Activated CD8-positive, alpha-beta T cell treated with anti-CD3 and anti-CD28 coated beads for 36 hours (primary cell): ENCODE data around the gene SLC43A2. TPM values are rescaled to one million over a fixed set of nuclear protein-coding genes. Genes with fewer than 3 reads are reported as not detected.

Experiments used
- ATAC-seq: fragments of 200-7000 bp; cut with Tn5 transposase; one replicate; pipeline ENCODE4 v1.10.0; 2021; ENCODE audit warnings: mild to moderate bottlenecking, moderate library complexity
- CTCF ChIA-PET: fragments of 350-600 bp; sonication (Branson Sonifier 250); formaldehyde crosslinking; loops from one replicate; lab custom pipeline; 2021; ENCODE audit warnings: antibody characterized with exemption; lab: Charles Lee
- POLR2A ChIA-PET: fragments of 350-600 bp; sonication (Branson Sonifier 250); formaldehyde crosslinking; loops from one replicate; lab custom pipeline; 2021; ENCODE audit warnings: antibody characterized with exemption; lab: Charles Lee
- DNase-seq: peaks from one replicate; pipeline ENCODE4 v3.0.0-alpha.2; 2020
- H3K27ac Mint-ChIP-seq: one replicate; pipeline ENCODE4 v1.8.0; 2021; ENCODE audit warnings: mild to moderate bottlenecking, mixed read lengths
- H3K27me3 Mint-ChIP-seq: one replicate; pipeline ENCODE4 v1.8.0; 2021; ENCODE audit warnings: mixed read lengths
- H3K36me3 Mint-ChIP-seq: one replicate; pipeline ENCODE4 v1.8.0; 2021; ENCODE audit warnings: low read depth, mixed read lengths
- H3K4me1 Mint-ChIP-seq: one replicate; pipeline ENCODE4 v1.8.0; 2021; ENCODE audit warnings: low read depth, mixed read lengths
- H3K4me3 Mint-ChIP-seq: one replicate; pipeline ENCODE4 v1.8.0; 2021; ENCODE audit warnings: mild to moderate bottlenecking, moderate library complexity, mixed read lengths
- H3K9me3 Mint-ChIP-seq: one replicate; pipeline ENCODE4 v1.8.0; 2021; ENCODE audit warnings: mixed read lengths
- intact Hi-C: fragments of 100-400 bp; cut with micrococcal nuclease; formaldehyde crosslinking; loops from one replicate; pipeline ENCODE4 v1.10.0; 2022
- total RNA-seq, 2 experiments: library from RNA; stranded (reverse); gene quantifications; one replicate each; pipeline ENCODE4 v1.2.3, GENCODE V29; 2021
- TF ChIP-seq, protein P1 (sequence below): fragments of 200-600 bp; IDR thresholded peaks from one replicate; pipeline ENCODE4 v1.8.0; 2022; ENCODE audit warnings: antibody characterized with exemption, mild to moderate bottlenecking

Gene SLC43A2
- total RNA-seq, 2 experiments from 2014 or later, result 5.6 to 5.7 TPM

- POLR2A ChIA-PET, result interaction anchor here (0.8 to 1.3 kb wide), 4 partner anchors 14 to 130 kb away, joined by 3 to 5 read pairs (median 4); no protein-coding TSS in a partner anchor
- Mint-ChIP-seq H3K4me1 (peaks cover 17% of the 10 kb centered on the region), H3K36me3 (no peaks in the 10 kb centered on the region), H3K27ac (peak overlapping the region; percentile 67), H3K9me3 (no peaks in the 10 kb centered on the region), H3K4me3 (peak overlapping the region; percentile 37), H3K27me3 (no peaks in the 10 kb centered on the region)
- TF ChIP-seq, protein P1, sequence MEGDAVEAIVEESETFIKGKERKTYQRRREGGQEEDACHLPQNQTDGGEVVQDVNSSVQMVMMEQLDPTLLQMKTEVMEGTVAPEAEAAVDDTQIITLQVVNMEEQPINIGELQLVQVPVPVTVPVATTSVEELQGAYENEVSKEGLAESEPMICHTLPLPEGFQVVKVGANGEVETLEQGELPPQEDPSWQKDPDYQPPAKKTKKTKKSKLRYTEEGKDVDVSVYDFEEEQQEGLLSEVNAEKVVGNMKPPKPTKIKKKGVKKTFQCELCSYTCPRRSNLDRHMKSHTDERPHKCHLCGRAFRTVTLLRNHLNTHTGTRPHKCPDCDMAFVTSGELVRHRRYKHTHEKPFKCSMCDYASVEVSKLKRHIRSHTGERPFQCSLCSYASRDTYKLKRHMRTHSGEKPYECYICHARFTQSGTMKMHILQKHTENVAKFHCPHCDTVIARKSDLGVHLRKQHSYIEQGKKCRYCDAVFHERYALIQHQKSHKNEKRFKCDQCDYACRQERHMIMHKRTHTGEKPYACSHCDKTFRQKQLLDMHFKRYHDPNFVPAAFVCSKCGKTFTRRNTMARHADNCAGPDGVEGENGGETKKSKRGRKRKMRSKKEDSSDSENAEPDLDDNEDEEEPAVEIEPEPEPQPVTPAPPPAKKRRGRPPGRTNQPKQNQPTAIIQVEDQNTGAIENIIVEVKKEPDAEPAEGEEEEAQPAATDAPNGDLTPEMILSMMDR, result no peak
- ATAC-seq (peak; percentile 80), DNase-seq (peak; percentile 52)
- intact Hi-C loops, result no loop called here
- CTCF ChIA-PET, result interaction anchor here (1.3 to 1.6 kb wide), 3 partner anchors 19 to 77 kb away, joined by 4 read pairs; no protein-coding TSS in a partner anchor
Measured at GRCh38 chr17:1592751-1593629, 35.6 kb downstream of the SLC43A2 start.

DNA sequence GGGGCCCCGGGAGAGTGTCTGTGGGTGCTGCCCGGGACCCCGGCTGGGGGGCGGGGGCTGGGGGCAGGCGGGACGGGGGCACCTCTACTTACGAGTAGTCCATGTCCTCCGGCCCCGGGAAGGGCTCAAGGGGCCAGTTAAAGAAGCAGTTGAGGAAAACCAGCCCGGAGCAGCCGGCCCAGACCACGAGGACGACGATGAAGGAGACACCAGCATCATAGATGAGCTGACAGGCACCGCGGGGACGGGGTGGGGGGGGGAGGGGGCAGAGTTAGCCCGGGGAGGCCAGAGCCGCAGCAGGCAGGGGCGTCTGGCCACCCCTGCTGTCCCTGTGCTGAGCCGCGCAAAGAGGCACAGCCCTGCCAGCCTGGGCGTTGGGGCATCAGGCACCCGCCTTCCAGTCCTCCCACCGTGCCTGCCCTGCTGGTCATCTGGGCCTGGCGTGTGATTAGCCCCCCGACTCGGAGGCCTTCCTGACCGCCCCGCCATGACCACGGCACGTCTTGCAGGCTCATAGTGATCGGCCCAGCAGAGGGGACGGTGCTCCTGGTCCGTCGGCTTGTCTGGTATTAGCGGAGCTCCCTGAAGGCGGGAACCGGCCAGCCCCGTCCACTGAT is 37.1 kb downstream of the SLC43A2 start:
- DNase-seq, result no peak
- intact Hi-C loops, result no loop called here
- no peak overlapping the region for H3K27ac Mint-ChIP-seq
- H3K27me3 Mint-ChIP-seq, result no peaks in the 10 kb centered on the region
- ChIA-PET CTCF (interaction anchor here (1.3 kb wide), 1 partner anchor 17 kb away, joined by 4 read pairs; no protein-coding TSS in a partner anchor), POLR2A (interaction anchor here (1.3 kb wide), 1 partner anchor 13 kb away, joined by 5 read pairs; no protein-coding TSS in a partner anchor)
- no peak overlapping the region for H3K4me3 Mint-ChIP-seq
- H3K36me3 Mint-ChIP-seq, result no peaks in the 10 kb centered on the region
- H3K4me1 Mint-ChIP-seq, result peaks cover 17% of the 10 kb centered on the region
- TF ChIP-seq, protein P1, result no peak
- no peaks in the 10 kb centered on the region for H3K9me3 Mint-ChIP-seq
- ATAC-seq, result no peak

- TF ChIP-seq, protein P1, result no peak
- Mint-ChIP-seq H3K27me3 (no peaks in the 10 kb centered on the region), H3K36me3 (no peaks in the 10 kb centered on the region), H3K27ac (no peak overlapping the region), H3K4me3 (no peak overlapping the region), H3K4me1 (peaks cover 17% of the 10 kb centered on the region), H3K9me3 (no peaks in the 10 kb centered on the region)
- intact Hi-C loops, result no loop called here
- no peak for DNase-seq
- ChIA-PET CTCF (interaction anchor here (0.7 to 1.4 kb wide), 2 partner anchors 17 to 30 kb away, joined by 3 to 6 read pairs; no protein-coding TSS in a partner anchor), POLR2A (no interaction called here)
- no peak for ATAC-seq
Measured at GRCh38 chr17:1590747-1591473, 37.7 kb downstream of the SLC43A2 start.

DNA sequence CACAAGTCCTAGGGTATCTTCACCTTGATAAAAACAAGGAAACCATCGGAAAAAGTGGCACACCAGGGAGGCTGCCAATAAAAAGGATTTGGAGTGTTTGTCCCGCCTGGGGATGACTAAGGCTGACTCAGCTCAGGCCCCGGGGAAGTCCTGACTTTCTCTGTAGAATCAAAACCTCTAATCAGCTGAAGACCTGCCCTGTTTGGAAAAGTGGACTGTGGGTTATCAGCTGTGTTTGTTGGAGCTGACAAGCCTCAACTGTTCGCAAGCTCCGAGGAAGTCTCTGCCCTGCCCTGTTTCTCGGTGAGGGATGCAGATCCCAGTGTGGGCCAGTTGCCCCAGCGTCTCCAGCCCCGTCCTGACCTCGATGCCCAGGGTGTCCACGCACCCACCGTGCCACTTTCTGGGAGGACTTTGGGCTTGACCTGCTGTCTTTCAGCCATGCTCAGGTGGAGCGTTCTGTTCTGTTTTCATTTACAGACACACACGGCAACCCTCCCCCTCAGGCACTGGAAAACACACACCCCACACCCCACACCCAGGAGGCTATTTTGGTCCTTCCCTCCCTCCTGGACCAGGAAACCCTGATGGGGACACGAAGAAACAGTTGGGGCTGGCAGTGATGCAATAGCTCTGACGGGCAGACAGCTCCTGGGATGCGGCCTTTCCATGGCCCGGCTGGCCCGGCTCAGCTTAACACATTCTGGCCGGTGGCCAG is 38.4 kb downstream of the SLC43A2 start:
- H3K27me3 Mint-ChIP-seq, result no peaks in the 10 kb centered on the region
- intact Hi-C loops, result no loop called here
- H3K4me1 Mint-ChIP-seq, result peaks cover 17% of the 10 kb centered on the region
- no peak overlapping the region for H3K4me3 Mint-ChIP-seq
- ChIA-PET CTCF (interaction anchor here (1.4 kb wide), 1 partner anchor 16 kb away, joined by 6 read pairs; no protein-coding TSS in a partner anchor), POLR2A (no interaction called here)
- TF ChIP-seq, protein P1, result no peak
- no peaks in the 10 kb centered on the region for H3K9me3 Mint-ChIP-seq
- H3K36me3 Mint-ChIP-seq, result no peaks in the 10 kb centered on the region
- no peak overlapping the region for H3K27ac Mint-ChIP-seq
- DNase-seq, result peak; percentile 42
- no peak for ATAC-seq
